Urinary bladder (tissue), 4 donors: ENCODE measurements around the gene ENOX2. TPM values are rescaled to one million over a fixed set of nuclear protein-coding genes. Genes with fewer than 3 reads are reported as not detected.
A peak's percentile ranks its signal among the peaks of the same experiment; 100 is the strongest.

Experiments
- DNase-seq: peaks from one replicate; pipeline ENCODE4 v3.0.0-alpha.2; 2015; ENCODE audit errors: extremely low spot score
- H3K27ac ChIP-seq: one replicate; pipeline ENCODE4 v1.5.1; 2013; ENCODE audit warnings: low read depth, mild to moderate bottlenecking, moderate library complexity
- H3K36me3 ChIP-seq: one replicate; pipeline ENCODE4 v1.6.1; 2013; ENCODE audit warnings: mild to moderate bottlenecking, moderate library complexity; ENCODE audit not compliant: insufficient read depth
- H3K4me1 ChIP-seq: one replicate; pipeline ENCODE4 v1.6.1; 2013; ENCODE audit warnings: mild to moderate bottlenecking, moderate library complexity; ENCODE audit not compliant: insufficient read depth
- H3K4me3 ChIP-seq: one replicate; pipeline ENCODE4 v1.5.1; 2013; ENCODE audit warnings: low read depth, low read length
- WGBS: extraction: QIAGEN DNeasy Blood & Tissue Kit; methylation state at CpG from one replicate; pipeline ENCODE4 v1.1.7; 2013; 5-methylcytosine and 5-hydroxymethylcytosine counted together
- polyA plus RNA-seq: library from polyadenylated mRNA; stranded (reverse); fragments of 200-250 nt; gene quantifications from one replicate; pipeline ENCODE4 v1.2.3, GENCODE V29; 2013
- total RNA-seq: library from RNA; depleted of rRNA; stranded (reverse); fragments of >200 nt; gene quantifications from one replicate; pipeline ENCODE4 v1.2.3, GENCODE V29; 2014
- donor health status: healthy with polysubstance abuse.
- donor health status: healthy.

Gene ENOX2
- total and polyA plus RNA-seq, 2 donors, result 12.5 to 13.9 TPM

GRCh38 chrX:130631011-130631410, 272.0 kb downstream of the ENOX2 start:
- Histone ChIP-seq H3K4me3 (no peak overlapping the region), H3K27ac (no peak overlapping the region), H3K36me3 (no peaks in the 10 kb centered on the region), H3K4me1 (no peaks in the 10 kb centered on the region)
- 95% methylated on average over 3 of the region's 3 CpGs for WGBS
- no peak for DNase-seq

DNA sequence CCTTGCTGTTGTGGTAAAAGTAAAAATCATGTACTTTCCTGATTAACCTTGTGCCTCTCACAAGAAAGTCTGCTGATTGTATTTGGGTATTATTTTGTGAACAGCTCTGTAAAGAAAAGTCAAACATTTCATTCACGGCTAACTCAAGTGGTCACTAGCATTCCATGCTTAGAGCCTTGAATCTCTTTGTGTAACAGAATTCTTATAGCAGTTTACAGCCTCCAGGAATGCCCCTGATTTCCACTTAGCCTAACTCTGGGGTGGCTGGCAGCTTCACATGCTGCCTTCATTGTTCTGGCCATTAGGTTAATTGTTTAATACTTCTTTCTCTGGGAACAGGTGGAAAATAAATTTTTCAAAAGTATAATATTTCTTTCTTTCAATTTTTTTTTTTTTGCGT, 274.5 kb downstream of the ENOX2 start:
- H3K4me3 ChIP-seq, result no peak overlapping the region
- 67% methylated on average over 2 of the region's 2 CpGs for WGBS
- no peaks in the 10 kb centered on the region for H3K36me3 ChIP-seq
- no peak overlapping the region for H3K27ac ChIP-seq
- H3K4me1 ChIP-seq, result no peaks in the 10 kb centered on the region
- DNase-seq, result no peak

DNA sequence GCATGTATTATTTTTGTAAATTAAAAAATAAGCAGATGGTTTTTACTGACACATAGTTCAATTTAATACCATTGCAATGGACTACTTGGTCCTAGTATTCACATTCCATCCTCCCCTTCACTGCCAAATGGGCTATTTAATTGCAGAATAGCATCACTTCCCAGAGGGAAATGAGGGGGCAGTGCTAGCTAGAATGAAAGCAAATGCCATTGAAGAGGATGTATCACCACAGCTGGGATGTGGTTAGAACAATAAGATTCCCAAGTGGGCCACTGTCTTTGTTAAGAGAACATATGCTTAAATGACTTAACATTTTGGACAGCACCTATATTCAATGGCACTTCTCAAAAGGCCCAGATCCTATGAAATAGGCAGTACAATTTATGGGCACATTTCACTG, 276.5 kb downstream of the ENOX2 start:
- no peaks in the 10 kb centered on the region for H3K36me3 ChIP-seq
- no peaks in the 10 kb centered on the region for H3K4me1 ChIP-seq
- no peak overlapping the region for H3K4me3 ChIP-seq
- H3K27ac ChIP-seq, result no peak overlapping the region
- no peak for DNase-seq

GRCh38 chrX:130625386-130625785, 277.6 kb downstream of the ENOX2 start:
- H3K4me1 ChIP-seq, result no peaks in the 10 kb centered on the region
- H3K36me3 ChIP-seq, result no peaks in the 10 kb centered on the region
- DNase-seq, result no peak
- no peak overlapping the region for H3K4me3 ChIP-seq
- H3K27ac ChIP-seq, result no peak overlapping the region
- WGBS, result 88% methylated on average over 6 of the region's 6 CpGs

GRCh38 chrX:130623518-130623917, 279.5 kb downstream of the ENOX2 start:
- Histone ChIP-seq H3K27ac (no peak overlapping the region), H3K36me3 (no peaks in the 10 kb centered on the region), H3K4me3 (no peak overlapping the region), H3K4me1 (no peaks in the 10 kb centered on the region)
- DNase-seq, result no peak
- 80% methylated on average over 4 of the region's 4 CpGs for WGBS

GRCh38 chrX:130615941-130616340, 287.1 kb downstream of the ENOX2 start:
- no peak overlapping the region for H3K27ac ChIP-seq
- WGBS, result 81% methylated on average over 3 of the region's 3 CpGs
- no peaks in the 10 kb centered on the region for H3K4me1 ChIP-seq

GRCh38 chrX:130607431-130607830, 295.6 kb downstream of the ENOX2 start:
- no peak for DNase-seq
- H3K27ac ChIP-seq, result no peak overlapping the region
- no peak overlapping the region for H3K4me3 ChIP-seq
- no peaks in the 10 kb centered on the region for H3K4me1 ChIP-seq
- WGBS, result 37% methylated on average over 4 of the region's 4 CpGs
- H3K36me3 ChIP-seq, result no peaks in the 10 kb centered on the region

More at GRCh38 chrX:130615941-130616340, 287.1 kb downstream of the ENOX2 start:
- no peak for DNase-seq
- H3K36me3 ChIP-seq, result no peaks in the 10 kb centered on the region
- H3K4me3 ChIP-seq, result no peak overlapping the region

- H3K4me3 ChIP-seq, result no peak overlapping the region
- no peaks in the 10 kb centered on the region for H3K4me1 ChIP-seq
- WGBS, result 48% methylated on average over 4 of the region's 4 CpGs
- H3K36me3 ChIP-seq, result no peaks in the 10 kb centered on the region
- no peak for DNase-seq
- H3K27ac ChIP-seq, result no peak overlapping the region
Measured at GRCh38 chrX:130606425-130606824, 296.6 kb downstream of the ENOX2 start.

DNA sequence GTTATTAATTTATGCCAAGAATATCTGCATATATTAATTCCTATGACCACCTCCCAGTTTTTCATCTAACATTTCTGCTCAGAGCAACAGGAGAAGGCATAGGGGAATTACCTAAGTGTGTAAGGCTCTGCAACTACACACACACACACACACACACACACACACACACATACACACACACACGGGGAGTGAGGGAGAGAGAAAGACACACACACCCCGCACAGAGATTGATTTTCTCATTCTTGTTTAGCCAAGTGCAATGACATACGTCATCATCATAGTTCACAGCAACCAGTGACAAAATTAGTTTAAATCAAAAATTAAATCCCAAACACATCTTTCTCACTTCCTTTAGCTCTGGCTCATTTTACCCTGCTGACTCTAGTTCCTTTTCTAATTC, 298.1 kb downstream of the ENOX2 start:
- H3K4me3 ChIP-seq, result no peak overlapping the region
- no peaks in the 10 kb centered on the region for H3K36me3 ChIP-seq
- no peaks in the 10 kb centered on the region for H3K4me1 ChIP-seq
- no peak for DNase-seq
- 74% methylated on average over 3 of the region's 3 CpGs for WGBS
- no peak overlapping the region for H3K27ac ChIP-seq

- no peaks in the 10 kb centered on the region for H3K36me3 ChIP-seq
- no peak overlapping the region for H3K4me3 ChIP-seq
- WGBS, result 11% methylated on average over 9 of the region's 9 CpGs
- DNase-seq, result peak; percentile 23
- no peak overlapping the region for H3K27ac ChIP-seq
- no peaks in the 10 kb centered on the region for H3K4me1 ChIP-seq
Measured at GRCh38 chrX:130594453-130594916, 308.5 kb downstream of the ENOX2 start.

GRCh38 chrX:130593911-130594310, 309.1 kb downstream of the ENOX2 start:
- H3K36me3 ChIP-seq, result no peaks in the 10 kb centered on the region
- no peak overlapping the region for H3K27ac ChIP-seq
- H3K4me3 ChIP-seq, result no peak overlapping the region
- WGBS, result 68% methylated on average over 9 of the region's 9 CpGs
- no peak for DNase-seq
- no peaks in the 10 kb centered on the region for H3K4me1 ChIP-seq

- DNase-seq, result no peak
- 96% methylated on average over 1 of the region's 1 CpG for WGBS
- H3K4me1 ChIP-seq, result no peaks in the 10 kb centered on the region
- no peaks in the 10 kb centered on the region for H3K36me3 ChIP-seq
- no peak overlapping the region for H3K27ac ChIP-seq
- no peak overlapping the region for H3K4me3 ChIP-seq
Measured at GRCh38 chrX:130592204-130592603, 310.8 kb downstream of the ENOX2 start.

- H3K36me3 ChIP-seq, result no peaks in the 10 kb centered on the region
- DNase-seq, result no peak
- no peaks in the 10 kb centered on the region for H3K4me1 ChIP-seq
- H3K4me3 ChIP-seq, result no peak overlapping the region
- no peak overlapping the region for H3K27ac ChIP-seq
Measured at GRCh38 chrX:130578906-130579305, 324.1 kb downstream of the ENOX2 start.

GRCh38 chrX:130577431-130577830, 325.6 kb downstream of the ENOX2 start:
- Histone ChIP-seq H3K36me3 (no peaks in the 10 kb centered on the region), H3K4me3 (no peak overlapping the region), H3K4me1 (no peaks in the 10 kb centered on the region), H3K27ac (no peak overlapping the region)
- WGBS, result 71% methylated on average over 2 of the region's 2 CpGs
- no peak for DNase-seq

- Histone ChIP-seq H3K4me3 (no peak overlapping the region), H3K27ac (no peak overlapping the region), H3K36me3 (no peaks in the 10 kb centered on the region), H3K4me1 (no peaks in the 10 kb centered on the region)
- WGBS, result 27% methylated on average over 6 of the region's 6 CpGs
- no peak for DNase-seq
Measured at GRCh38 chrX:130575831-130576389, 327.1 kb downstream of the ENOX2 start.
